NCI-H226 (cell line): ENCODE results near the gene KCNN3.

Source experiments
- DNase-seq: peaks from one replicate; pipeline ENCODE4 v3.0.0-alpha.2; 2015

The KCNN3 gene

DNA sequence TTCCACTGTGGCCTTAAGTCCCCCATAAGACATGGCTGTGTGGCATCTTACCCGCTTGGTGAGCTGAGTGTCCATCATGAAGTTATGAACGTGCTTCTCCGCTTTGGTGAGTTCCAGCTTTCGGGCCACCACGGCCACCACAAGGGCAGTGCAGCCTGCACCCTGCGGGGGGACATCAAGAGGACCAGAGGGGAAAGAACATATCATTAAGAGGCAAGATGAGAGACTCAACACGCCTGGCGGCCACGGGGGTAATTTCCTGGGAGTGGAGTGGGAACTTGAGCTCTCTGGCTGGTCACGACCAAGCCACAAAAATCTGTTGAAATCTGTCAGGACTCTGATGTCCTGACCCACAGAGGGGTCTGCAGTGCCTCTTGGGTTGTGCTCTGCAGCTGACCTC lies 144.2 kb downstream of the KCNN3 start:
- DNase-seq: no peak

DNA sequence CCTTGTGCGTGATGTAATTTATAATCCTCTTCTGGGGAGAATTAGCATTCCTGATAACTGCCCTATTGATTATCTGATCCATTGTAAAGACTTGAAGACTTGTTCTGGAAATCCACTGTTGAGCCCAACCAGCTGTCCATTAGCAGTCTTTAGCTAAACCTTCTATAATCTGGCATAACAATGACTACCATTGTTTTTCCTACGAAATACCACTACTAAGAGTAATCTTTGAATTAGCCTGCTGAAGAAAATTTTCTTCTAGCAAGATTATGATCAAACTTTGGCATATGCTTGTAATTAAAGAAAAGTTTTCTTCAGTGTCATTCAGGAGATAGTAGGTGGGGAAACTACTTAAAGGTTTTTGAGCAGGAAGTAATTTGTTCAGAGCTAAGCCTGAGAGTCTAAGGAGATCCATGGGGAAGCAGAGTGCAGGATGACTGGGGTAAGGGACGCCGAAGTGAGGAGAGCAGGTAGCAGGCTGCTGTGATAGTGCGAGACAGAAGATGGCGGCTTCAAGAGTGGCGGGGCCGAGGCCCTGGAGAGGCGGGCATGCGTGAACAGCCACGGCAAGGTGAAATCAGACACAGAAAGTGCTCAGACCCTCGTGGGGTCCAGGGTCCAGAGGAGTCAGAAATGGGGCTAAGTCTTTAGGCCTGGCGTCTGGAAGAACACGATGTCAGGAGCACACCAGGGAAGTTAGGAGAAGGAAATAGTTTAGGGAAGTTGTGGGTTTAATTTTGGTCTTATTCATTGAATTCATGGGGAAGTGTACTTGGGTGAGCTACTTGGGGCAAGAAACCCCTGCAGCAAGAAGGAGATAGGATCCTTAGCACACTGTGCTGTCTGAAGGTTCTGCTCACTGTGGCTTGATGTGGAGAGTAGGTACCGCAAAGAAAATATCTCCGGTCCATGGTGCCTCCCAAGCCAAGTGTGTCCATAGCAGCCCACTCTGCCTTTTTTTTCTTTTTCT lies 149.5 kb downstream of the KCNN3 start:
- DNase-seq: no peak

DNA sequence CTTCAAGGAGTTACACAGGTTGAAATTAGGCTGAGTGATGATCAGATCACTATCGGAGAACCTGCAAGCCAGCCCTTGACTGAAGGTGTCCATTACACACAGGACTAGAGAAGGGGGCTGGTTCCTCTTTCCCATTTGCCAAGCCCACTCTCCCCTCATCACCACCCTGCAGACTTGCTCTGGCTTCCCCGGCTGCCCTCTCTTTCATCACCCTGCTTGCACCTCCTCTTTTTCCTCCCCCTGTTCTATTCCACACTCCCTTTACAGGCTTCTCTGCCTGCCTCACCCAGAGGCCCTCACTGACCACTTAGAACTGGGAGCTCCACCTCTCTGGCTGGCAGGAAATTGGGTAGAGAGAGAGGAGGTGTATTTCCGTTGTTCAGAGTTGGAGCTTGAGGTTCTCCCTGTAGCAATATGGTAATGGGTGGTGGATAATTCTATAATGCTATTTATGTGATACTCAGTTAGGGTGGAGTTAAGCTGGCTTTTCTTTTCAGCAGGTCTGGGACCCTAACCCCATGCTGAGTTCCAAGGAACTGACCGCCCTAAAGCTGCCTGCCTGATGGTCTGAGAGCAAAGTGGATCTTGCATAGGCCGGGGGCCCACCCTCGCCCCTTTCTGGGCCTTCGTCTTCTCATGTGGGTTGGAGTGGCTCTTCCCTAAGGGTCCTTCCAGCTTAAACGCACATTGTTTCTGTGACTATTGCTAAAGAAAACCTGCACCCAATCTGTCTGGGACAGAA lies 150.3 kb downstream of the KCNN3 start:
- no peak for DNase-seq

DNA sequence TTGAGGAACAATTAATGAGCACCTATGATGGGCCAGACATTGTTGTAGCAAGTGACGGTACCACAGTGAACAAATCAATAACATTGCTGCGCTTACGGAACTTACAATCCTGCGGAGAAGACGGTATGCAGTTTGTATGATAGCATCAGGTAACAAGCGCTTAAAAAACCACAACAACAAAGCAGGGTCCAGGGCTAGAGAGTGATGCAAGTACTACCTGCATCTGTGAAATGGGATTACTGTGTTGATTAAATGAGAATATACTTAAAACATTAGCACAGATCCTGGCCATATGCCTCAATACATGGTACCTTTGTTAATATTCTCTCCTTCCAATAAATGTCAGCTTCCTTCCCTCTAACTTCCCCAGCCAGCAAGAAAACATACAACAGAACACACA lies 151.5 kb downstream of the KCNN3 start:
- no peak for DNase-seq

DNA sequence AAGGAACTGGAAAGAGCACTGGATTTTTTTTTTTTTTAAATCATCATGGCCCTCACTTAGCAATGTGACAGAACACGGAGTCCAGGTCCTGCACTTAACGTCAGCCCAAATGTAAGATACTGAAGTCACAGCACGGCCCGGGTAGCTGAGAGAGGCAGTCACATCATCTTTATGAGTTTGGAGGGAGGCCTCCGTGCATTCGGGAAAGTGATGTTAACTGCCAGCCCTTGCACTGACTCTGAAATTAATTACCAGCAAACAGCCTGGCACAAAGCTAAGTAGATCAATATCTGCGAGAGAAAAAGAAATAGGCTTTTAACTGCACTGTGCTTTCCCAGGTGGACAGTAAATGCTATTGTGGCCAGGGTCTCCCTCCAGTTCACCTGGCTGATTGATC lies 152.6 kb downstream of the KCNN3 start:
- no peak for DNase-seq

DNA sequence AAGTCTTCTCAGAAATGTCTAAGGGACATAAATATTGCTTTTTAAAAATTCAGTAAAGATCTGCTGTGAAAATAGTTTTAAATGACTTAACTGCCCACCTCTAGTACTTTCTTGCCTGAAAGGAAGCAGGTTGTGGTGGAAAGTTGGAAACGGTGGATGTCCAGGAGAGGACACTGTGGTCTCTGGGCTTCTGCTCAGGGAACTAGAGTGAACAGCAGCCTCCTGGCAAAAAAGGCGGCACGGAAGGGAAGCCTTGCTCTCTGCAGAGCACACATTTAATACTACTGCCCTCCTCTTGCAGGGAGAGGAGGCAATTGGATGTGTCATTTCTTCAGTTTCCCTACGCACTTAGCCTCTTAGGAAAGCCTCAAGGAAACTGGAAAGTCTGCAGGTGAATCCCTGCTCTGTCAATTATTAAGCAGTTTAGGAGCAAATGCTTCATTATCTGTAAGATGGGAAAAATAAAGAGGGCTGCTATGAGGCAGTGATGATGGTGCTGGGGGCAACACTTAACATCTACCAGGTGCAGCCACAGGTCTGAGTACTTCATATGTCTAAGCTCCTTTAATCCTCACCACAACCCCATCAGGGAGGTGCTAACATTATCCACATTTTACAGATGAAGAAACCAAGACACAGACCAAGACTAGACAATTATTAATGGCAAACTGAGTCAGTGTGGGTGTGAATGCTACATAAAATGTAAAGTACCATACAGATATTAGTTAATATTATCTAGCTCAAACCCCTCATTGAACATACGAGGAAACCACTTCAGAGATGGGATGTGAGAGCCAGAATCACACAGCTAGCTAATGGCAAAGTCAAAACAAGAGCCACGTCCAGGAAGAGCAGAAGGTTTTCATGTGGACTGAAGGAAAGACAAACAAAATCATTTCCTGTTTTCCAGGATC lies 153.2 kb downstream of the KCNN3 start:
- no peak for DNase-seq

DNA sequence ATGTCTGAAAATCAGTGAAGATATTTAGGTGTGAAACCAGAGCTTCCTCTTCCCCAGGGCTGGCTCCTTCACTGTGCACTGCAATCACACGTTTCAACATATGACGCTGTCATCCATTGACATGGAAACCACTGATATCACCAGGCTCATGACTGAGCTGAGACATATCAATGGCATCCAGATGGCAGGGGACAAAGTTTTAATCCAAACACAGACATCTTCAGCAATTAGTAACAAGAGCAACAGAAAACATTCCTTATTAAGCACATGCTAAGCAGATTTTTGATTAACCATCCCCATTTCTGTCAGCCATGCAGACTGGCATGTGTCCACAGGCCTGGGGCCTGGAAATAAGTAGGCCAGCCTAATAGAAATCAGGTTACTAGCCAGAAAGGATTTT lies 154.1 kb downstream of the KCNN3 start:
- no peak for DNase-seq

DNA sequence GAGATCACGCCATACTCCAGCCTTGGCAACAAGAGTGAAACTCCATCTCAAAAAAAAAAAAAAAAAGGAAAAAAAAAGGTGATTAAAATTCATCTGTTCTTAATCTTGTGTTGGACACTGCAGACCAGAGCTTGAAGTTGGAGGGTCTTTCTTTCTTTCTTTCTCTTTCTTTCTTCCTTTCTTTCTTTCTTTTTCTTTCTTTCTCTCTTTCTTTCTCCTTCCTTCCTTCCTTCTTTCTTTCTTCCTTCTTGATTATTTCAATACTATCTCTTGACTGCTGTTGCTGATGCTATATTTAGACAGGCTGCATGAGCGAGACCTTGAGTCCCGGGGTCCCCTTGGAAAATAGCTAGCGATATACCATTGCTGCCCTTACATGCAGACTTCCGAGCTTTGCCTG lies 154.7 kb downstream of the KCNN3 start:
- no peak for DNase-seq

DNA sequence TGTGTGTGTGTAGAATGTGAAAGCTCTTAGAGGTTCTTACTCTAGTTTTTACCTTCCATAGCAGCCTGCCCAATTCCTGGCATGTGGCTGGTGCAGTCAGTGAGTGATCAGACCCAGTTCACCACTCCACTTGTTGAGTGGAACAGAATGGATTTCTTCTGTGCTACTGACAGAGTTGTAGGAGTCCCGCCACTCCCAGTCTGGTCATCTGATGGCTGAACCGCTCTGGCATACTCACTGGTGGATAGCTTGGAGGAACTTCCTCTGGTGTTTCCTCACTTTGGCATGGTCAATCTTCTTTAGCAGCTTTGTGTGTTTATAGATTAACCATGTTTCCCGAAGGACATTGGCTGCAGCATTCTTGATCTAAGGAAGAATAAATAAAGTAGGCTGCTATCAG lies 155.4 kb downstream of the KCNN3 start:
- DNase-seq: peak; percentile 16

DNA sequence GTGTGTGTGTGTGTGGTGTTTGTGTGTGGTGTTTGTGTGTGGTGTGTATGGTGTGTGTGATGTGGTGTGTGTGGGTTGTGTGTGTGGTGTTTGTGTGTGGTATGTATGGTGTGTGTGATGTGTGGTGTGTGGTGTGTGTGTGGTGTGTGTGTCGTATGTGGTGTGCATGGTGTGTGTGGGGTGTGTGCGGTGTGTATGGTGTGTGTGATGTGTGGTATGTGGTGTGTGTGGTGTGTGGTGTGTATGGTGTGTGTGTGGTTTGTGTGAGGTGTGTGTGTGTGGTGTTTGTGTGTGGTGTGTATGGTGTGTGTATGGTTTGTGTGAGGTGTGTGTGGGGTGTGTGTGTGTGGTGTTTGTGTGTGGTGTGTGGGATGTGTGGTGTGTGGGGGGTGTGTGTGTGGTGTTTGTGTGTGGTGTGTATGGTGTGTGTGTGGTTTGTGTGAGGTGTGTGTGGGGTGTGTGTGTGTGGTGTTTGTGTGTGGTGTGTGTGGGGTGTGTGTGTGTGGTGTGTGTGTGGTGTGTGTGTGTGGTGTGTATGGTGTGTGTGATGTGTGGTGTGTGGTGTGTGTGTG lies 155.9 kb downstream of the KCNN3 start:
- DNase-seq: no peak

DNA sequence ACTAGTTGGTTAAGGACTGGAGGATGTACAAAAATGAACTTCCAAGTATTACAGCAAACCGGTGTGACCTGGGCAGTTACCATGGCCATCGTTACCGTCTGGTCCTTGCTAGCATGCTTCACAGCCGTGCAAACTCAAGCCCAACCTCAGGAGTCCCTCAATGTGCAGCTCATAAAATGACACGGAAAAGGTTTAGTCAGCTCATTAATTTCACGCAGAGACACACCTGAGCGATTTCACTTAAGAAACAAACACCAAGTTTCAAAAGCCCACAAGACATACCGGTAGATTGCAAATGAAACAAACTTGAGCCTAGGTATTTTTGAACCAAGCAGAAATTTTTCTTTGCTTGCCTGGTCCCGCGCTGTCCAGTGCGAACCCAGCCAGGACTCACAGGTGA lies 157.1 kb downstream of the KCNN3 start:
- no peak for DNase-seq

DNA sequence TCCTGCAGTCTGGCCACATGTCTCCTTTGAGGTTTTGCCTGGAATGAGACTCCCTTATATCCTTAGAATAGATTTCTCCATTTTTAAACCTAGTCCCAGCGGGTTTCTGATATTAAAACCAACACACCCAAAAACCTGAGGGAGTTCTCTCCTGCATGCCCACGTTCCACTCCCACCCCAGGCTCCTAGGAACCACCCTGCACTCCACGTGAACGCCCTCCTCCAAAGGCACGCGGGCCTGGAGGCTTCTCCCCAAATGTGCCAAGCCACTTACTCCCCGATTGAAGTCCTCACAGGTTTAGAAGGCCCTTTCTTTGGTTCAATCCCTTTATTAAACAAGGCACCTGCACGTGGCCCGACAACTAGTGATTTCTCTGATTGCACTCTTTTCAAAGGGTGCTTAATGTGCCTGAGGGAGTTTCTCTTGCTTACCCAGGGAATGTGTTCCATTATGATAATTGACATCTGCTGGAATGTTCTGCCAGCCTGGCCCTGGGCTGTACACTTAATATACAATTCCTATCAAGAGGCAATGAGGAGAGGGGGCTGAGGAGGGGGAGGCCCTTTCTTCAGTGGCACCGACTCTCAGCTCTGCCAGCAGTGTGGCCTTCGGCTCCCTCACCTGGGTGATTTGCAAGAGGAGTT lies 157.8 kb downstream of the KCNN3 start:
- no peak for DNase-seq

DNA sequence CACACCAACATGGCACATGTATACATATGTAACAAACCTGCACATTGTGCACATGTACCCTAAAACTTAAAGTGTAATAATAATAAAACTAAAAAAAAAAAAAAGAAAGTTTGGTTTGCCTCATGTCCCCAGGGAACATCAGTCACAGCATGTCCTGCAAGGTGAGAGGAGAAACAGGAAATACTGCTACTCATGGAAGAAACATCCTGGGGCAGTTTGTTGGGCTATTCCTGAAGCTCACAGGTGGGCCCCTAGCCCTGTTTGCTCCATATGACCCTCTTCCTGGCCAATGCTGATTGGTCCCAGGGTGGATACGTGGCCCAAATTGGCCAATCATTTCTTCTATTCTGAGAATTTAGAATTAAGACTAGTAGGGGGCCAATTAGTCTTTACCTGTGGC lies 158.7 kb downstream of the KCNN3 start:
- no peak for DNase-seq

DNA sequence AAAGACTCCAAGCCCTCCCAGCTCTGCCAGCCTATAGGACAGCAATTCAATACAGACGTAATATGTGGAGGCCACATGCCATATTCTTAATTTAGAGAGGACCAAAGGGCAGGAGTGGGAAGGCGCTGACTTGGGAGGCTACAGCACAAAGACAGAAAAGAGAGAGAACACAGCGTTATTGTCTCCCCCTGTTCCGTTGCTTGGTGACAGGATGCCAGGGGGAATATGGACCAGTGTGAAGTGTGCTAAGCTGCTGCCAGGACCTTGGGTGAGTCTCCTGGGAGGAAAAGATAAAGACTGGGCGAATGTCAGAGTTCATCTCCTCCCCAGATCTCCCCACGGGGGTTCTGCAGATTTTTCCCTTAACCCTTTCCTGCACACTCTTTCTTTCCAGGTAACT lies 160.0 kb downstream of the KCNN3 start:
- DNase-seq: no peak

DNA sequence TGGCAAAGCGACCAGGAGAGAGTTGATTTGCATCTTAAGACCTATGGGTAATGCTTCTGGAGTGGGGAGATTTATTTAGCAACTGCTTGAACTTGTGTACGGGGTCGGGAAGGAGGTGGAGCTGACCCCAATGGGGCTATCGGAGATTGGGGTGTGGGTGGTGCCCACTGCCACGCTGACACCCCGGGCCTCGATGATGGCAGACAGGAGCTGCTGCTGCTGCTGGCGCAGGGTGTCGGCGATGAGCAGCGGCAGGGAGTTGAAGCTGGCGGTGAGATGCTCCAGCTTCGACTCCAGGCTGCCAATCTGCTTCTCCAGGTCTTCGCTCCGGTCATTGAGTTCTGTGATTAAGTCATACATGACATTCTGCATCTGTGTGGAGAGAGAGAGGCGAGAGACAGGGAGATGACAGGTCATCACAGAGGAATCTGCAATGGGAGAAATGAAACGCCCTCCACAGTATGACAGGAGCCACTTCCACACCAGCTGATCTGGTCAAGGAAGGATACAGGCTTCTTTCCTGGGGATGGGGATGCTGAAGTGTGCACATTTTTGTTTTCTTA lies 162.1 kb downstream of the KCNN3 start:
- DNase-seq: no peak

DNA sequence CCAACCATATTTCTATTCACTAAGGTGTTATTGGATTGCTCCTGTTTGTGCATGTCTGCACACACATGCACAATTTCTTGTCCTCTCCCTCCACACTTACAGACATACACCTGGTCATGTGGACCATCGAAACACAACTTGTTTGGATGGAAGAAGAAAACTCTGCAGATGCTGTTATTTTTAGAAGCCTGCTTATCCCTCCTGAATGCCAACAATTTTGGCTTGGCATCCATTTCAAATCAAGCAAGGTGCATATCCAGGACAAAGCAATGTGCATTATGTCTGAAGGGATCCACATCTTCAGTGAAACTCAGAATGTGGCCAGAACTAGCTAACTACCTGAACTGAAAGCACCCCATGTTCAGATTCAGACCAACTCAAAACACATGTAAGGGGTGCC lies 163.2 kb downstream of the KCNN3 start:
- DNase-seq: no peak

DNA sequence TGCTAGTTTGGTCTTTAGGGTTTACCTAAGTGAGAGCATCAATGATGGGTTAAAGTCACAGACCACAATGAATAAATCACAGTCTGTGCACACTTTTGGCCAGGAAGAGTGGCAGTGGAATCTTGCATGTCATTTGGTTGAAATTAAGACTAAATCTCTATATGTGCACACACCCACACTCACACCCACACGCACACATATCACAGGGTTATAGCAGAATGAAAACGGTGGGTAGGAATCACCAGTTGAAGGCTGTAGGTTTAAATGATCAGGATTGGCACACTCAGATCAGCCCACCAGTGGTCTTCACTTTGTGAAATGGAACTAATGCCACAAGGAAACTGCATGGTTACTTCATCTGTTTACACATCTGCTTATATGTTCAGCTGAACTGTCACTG lies 164.5 kb downstream of the KCNN3 start:
- no peak for DNase-seq

DNA sequence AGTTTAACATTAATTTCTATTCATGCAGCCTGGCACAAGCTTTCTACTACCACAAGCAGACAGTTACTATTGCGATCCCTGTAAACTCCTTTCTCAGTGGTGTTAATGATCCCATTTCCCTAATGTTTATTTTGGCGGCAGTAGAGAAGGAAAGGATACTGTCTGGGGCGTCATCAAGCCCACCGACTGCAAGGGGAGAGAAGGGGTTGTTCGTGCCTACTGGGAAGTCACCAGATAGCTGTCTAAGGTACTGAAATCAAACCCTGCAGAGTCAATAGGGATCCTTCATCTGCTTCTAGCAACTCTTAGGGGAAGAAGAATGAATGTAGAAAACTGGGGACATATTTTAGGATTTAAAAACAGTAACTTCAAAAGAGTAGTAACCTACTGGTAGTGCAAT lies 166.9 kb downstream of the KCNN3 start:
- DNase-seq: no peak

DNA sequence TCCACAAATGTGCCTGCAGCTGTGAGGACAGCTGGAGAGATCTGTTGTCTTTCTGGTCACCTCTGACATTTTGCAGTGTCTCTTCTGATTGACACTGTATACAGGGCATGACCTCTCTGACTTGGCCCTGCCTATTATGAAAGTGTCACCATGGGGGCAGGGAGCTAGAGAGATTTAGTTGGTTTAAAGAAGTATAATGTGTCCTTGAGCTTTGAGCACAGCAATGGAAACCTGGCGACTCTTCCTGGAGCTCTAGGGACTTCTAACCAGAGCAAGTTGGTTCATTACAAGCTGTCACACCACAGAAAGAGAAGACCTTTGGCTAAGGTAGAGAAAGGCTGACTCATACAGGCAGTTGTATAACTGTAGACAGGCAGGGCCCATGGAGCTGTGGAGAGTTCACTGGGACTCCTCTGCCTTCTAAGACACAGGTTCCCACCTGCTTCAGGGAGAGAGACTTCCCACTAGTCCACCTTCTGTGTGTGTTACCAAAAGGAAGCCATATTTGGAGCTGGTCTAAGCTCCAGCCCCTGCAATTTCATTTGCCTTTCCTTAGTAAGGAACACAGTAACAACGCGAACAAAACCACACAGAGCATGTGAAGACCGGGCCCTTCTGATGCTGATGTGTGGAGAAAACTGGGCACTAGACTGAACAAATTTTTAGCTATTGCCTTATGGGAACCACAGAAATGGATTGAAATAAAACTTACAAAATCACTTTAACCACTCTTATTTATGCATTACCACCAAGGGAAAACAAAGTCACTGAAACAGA lies 171.6 kb downstream of the KCNN3 start:
- DNase-seq: peak; percentile 24

DNA sequence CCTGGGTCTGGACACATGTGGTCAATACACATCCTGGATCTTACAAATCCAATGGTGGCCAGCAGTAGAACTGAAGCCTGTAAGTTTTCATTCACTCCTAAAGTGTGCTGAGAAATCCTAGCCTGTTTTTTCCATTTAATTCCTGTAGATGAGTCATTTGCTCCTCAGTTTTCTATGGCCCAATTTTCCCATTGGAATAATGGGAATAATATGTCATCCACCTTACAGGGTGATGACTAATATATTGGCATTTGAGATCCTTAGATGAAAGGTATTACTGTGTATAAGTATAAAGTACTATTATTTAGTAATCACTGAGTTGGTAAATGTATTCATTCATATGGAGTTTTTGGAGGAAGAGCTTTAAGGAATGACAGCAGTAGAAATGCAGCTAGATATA lies 172.4 kb downstream of the KCNN3 start:
- peak; percentile 57 for DNase-seq

DNA sequence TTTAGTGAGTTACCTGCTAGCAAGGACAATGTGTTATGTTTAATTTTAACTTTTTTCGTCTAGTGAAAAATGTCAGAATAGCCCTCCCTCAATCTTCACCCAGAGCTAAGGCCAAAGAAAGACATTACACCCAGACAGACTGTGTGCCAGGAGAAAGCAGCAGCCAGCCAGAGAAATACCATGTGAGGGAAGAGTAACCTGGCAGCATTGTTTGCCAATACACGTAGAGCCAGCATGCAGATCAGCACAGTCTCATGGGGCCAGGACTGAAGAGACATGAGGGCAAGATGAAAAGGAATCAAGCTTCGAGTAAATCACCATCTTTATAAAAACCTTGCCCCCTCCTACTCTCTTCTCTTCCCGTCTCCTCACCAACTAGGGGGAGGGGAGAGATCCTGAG lies 173.6 kb downstream of the KCNN3 start:
- no peak for DNase-seq
